NT2/D1 (cell line): Measurements from ENCODE around the gene OTP.

ENCODE experiments used
- SUZ12 ChIP-seq: IDR thresholded peaks from 2 replicates; pipeline ENCODE4 v1.6.1; 2011; ENCODE audit not compliant: insufficient read length, insufficient read depth; ENCODE audit errors: extremely low read depth
- ZNF274 ChIP-seq: IDR thresholded peaks from 2 replicates; pipeline ENCODE4 v1.6.1; 2011; ENCODE audit warnings: mild to moderate bottlenecking, low read depth, low read length

DNA sequence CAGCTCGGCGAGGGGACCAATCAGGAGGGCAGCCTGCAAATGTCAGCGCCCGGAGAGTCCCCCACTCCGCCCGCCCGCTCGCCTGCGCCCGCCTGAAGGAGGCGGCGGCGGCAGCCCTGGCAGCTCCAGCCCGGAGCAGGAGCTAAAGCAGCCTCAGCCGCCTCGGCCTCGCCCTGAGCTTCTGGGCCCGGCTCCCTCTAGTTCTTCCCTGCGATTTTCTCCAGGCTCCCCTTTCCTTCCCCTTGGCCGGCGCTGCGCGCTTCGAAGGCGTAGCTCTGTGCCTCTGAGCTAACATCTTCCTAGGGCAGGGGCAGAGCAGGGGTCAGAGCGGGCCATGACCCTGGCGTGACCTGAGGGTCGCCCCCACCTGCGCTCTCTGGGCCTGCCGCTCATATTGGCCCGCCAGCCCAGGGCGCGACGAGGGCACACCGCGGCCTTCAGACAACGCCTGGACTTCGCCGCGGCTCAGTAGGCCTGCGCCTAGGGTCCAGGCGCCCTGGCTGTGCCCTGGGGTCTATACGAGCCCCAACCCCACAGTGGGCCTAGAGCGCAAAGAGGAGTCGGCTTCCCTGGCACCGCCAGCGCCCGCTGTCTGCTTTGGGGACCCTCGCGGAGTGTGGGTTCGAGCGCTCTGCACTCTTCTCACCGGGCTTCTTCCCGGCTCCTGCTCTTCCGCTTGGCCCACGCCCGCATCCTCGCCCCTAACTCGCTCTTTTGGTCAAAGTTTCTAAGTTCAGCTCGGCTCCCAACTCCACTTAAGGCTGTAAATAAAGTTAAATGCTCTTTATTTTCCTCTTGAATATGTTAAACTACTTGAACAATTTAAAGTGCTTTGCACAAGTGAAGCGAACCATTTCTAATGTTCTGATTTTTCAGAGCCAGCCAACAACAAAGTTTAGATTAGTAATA, 504 bp upstream of the OTP start:
- TF ChIP-seq SUZ12 (no peak), ZNF274 (no peak)
